Measurements from ENCODE around the gene SLC26A11.

- TF ChIP-seq CTCF (IDR thresholded peaks at IDR 0.05 in 4 of 5, conservative IDR thresholded peaks at IDR 0.05 in 1 of 5) (peak in 4 of 5 experiments; percentile 34 to 53 (median 46)), POLR2A (IDR thresholded peaks at IDR 0.05) (no peak)
Observed at GRCh38 chr17:80252871-80253270, 32.6 kb downstream of the SLC26A11 start.

Measured in gastrocnemius medialis (tissue), 4 donors.